Thyroid gland (tissue), 4 donors: Measurements from ENCODE around the gene LRBA.

Experiments
- POLR2A ChIP-seq, 2 donors: fragments of 450-650 bp; IDR thresholded peaks; one replicate each; pipeline ENCODE4 v1.6.1; 2017; ENCODE audit warnings: antibody characterized with exemption in 2 of 2, mild to moderate bottlenecking in 2 of 2, moderate library complexity in 1 of 2
- TF ChIP-seq, protein P1 (sequence below), 6 experiments: fragments of 200-600 bp in 3 of 6; fragments of 450-650 bp in 3 of 6; sonication (generic) in 3 of 6; IDR thresholded peaks; one replicate each; pipeline ENCODE4 v1.5.1; 2016 to 2019; ENCODE audit warnings: antibody characterized with exemption in 6 of 6, mild to moderate bottlenecking in 2 of 6, inconsistent platforms in 1 of 6, moderate library complexity in 1 of 6

- TF ChIP-seq, protein P1, sequence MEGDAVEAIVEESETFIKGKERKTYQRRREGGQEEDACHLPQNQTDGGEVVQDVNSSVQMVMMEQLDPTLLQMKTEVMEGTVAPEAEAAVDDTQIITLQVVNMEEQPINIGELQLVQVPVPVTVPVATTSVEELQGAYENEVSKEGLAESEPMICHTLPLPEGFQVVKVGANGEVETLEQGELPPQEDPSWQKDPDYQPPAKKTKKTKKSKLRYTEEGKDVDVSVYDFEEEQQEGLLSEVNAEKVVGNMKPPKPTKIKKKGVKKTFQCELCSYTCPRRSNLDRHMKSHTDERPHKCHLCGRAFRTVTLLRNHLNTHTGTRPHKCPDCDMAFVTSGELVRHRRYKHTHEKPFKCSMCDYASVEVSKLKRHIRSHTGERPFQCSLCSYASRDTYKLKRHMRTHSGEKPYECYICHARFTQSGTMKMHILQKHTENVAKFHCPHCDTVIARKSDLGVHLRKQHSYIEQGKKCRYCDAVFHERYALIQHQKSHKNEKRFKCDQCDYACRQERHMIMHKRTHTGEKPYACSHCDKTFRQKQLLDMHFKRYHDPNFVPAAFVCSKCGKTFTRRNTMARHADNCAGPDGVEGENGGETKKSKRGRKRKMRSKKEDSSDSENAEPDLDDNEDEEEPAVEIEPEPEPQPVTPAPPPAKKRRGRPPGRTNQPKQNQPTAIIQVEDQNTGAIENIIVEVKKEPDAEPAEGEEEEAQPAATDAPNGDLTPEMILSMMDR (IDR thresholded peaks at IDR 0.05), result no peak
- no peak for TF ChIP-seq POLR2A (IDR thresholded peaks at IDR 0.05)
Measured at GRCh38 chr4:150580306-150580705, 434.8 kb downstream of the LRBA start.
